ENCODE results near the gene NTMT1. TPM values are rescaled to one million over a fixed set of nuclear protein-coding genes. Genes with fewer than 3 reads are reported as not detected.

The NTMT1 gene
- total and polyA plus RNA-seq, 9 of the 15 experiments (the other 6 are each of a cell fraction or from before 2014, with no cell fraction given): 42.1 to 116 (median 74.7) TPM

DNA sequence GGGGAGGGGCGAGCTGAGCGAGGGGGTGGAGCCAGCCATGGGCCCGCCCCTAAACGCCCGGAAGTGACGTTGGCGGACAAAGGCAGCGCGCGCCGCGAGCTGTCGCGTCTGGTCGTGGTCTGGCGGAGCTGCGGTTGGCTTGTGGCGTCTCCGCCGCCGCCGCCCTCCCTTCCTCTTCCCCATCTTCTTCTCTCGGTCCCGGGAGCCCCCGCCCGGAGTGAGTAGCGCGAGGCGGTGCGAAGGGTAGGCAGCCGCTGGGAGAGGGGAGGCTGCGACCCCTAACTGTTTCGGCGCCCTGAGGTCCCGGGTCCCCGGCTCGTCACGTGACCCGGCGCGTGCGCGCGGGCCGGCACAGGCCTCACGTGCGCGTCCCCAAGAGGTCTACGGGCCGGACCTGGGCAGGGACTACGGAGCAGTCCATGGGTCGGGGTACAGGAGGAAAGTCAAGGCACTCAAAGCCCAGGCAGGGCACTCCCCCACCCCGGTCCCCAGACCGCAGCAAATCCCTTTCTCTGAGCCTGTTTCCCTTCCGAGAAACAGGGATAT is at the start of gene NTMT1 (continued):
- TF ChIP-seq NELFE (IDR thresholded peaks at IDR 0.05; ENCODE audit: insufficient read depth, insufficient read length) (no peak), CHCHD3 (CRISPR knock-in tag; IDR thresholded peaks at IDR 0.05) (no peak), ZNF263 (CRISPR knock-in tag; IDR thresholded peaks at IDR 0.05; ENCODE audit: borderline replicate concordance) (peak; percentile 55; the same call in 1 of the 2 replicates), RBM14 (IDR thresholded peaks at IDR 0.05; ENCODE audit: borderline replicate concordance, insufficient read depth, low read depth, low read length) (no peak), KLF10 (CRISPR knock-in tag; IDR thresholded peaks at IDR 0.05) (no peak), GTF3C2 (IDR thresholded peaks at IDR 0.05; ENCODE audit: borderline replicate concordance, extremely low read depth, insufficient read length) (no peak), NFE2 (IDR thresholded peaks at IDR 0.05; ENCODE audit: low read depth) (no peak), SIX5 (IDR thresholded peaks at IDR 0.05; ENCODE audit: borderline replicate concordance in 1 of 2, insufficient read depth in 1 of 2, low read depth in 1 of 2, low read length in 2 of 2) (no peak), TRIM28 (IDR thresholded peaks at IDR 0.05) (no peak), ETS1 (conservative IDR thresholded peaks at IDR 0.05; ENCODE audit: control insufficient read depth, low read depth, low read length) (peak; percentile 77; the same call in 1 of the 2 replicates), BRD9 (IDR thresholded peaks at IDR 0.05; ENCODE audit: low read depth, partially characterized antibody) (no peak), MTA3 (IDR thresholded peaks at IDR 0.05; ENCODE audit: borderline replicate concordance) (peak; percentile 71; the same call in 1 of the 2 replicates), POLR2B (IDR thresholded peaks at IDR 0.05; ENCODE audit: low read depth, partially characterized antibody) (peak; percentile 92), ZNF41 (CRISPR knock-in tag; conservative IDR thresholded peaks at IDR 0.05) (no peak), SRSF9 (IDR thresholded peaks at IDR 0.05; ENCODE audit: borderline replicate concordance, low read depth, low read length) (no peak), KAT7 (CRISPR knock-in tag; IDR thresholded peaks at IDR 0.05; ENCODE audit: borderline replicate concordance) (peak; percentile 75; the same call in 1 of the 2 replicates), MED1 (CRISPR knock-in tag; IDR thresholded peaks at IDR 0.05; ENCODE audit: borderline replicate concordance) (no peak)
- TF ChIP-seq, protein P1, sequence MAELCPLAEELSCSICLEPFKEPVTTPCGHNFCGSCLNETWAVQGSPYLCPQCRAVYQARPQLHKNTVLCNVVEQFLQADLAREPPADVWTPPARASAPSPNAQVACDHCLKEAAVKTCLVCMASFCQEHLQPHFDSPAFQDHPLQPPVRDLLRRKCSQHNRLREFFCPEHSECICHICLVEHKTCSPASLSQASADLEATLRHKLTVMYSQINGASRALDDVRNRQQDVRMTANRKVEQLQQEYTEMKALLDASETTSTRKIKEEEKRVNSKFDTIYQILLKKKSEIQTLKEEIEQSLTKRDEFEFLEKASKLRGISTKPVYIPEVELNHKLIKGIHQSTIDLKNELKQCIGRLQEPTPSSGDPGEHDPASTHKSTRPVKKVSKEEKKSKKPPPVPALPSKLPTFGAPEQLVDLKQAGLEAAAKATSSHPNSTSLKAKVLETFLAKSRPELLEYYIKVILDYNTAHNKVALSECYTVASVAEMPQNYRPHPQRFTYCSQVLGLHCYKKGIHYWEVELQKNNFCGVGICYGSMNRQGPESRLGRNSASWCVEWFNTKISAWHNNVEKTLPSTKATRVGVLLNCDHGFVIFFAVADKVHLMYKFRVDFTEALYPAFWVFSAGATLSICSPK (IDR thresholded peaks at IDR 0.05; ENCODE audit: borderline replicate concordance): no peak
- TF ChIP-seq, protein P2, sequence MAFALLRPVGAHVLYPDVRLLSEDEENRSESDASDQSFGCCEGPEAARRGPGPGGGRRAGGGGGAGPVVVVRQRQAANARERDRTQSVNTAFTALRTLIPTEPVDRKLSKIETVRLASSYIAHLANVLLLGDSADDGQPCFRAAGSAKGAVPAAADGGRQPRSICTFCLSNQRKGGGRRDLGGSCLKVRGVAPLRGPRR (CRISPR knock-in tag; IDR thresholded peaks at IDR 0.05): no peak
- TF ChIP-seq, protein P3, sequence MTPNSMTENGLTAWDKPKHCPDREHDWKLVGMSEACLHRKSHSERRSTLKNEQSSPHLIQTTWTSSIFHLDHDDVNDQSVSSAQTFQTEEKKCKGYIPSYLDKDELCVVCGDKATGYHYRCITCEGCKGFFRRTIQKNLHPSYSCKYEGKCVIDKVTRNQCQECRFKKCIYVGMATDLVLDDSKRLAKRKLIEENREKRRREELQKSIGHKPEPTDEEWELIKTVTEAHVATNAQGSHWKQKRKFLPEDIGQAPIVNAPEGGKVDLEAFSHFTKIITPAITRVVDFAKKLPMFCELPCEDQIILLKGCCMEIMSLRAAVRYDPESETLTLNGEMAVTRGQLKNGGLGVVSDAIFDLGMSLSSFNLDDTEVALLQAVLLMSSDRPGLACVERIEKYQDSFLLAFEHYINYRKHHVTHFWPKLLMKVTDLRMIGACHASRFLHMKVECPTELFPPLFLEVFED (CRISPR knock-in tag; conservative IDR thresholded peaks at IDR 0.05): 0 out of 2 replicates have a peak, but pooled peaks have one; percentile 10

Data from K562 (cell line).